ENCODE results near the gene CRTAC1. TPM values are rescaled to one million over a fixed set of nuclear protein-coding genes. Genes with fewer than 3 reads are reported as not detected.

The CRTAC1 gene
- total RNA-seq, 1 experiment from 2014 or later = 0.20 TPM

DNA sequence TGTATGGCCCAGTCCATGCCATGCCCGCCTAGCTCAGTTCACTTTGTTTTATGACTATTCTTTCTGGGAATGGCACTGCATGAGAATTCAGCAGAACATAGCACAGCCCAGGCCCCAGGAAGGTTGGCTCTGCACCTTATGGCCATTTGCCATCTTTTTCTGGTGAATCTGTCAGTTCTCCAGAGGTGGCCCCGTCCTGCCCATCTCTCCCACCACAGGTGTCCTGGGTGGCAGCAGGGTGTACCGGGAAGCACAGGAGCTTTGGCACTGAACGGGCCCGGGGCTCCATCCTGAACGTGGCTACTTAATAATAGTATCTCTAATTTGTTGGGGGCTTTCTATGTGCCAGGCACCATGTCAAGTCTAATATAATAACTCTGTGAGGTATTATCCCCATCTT lies 156.1 kb downstream of the CRTAC1 start:
- no peak overlapping the region for H3K4me3 ChIP-seq (replicated peaks in 1 of 2; ENCODE audit: low read depth in 1 of 2, low read length in 2 of 2)
- CTCF ChIA-PET = interaction anchor here (1.1 kb wide), 1 partner anchor 82 kb away, joined by 3 read pairs; no protein-coding TSS in a partner anchor
- H4K20me1 ChIP-seq (ENCODE audit: insufficient read depth) = no peaks in the 10 kb centered on the region
- ATAC-seq = no peak
- H3K9me2 ChIP-seq (ENCODE audit: insufficient read depth) = no peaks in the 10 kb centered on the region
- RAD21 ChIA-PET (ENCODE audit: low non-redundant PET in 1 of 2, low total read pairs in 2 of 2, uncharacterized antibody in 2 of 2, unreplicated experiment in 2 of 2) = no interaction called here
- H2AFZ ChIP-seq (ENCODE audit: low read depth, low read length, poor library complexity, severe bottlenecking) = no peak overlapping the region
- no peaks in the 10 kb centered on the region for H3K36me3 ChIP-seq (ENCODE audit: control insufficient read depth in 1 of 2, insufficient read depth in 2 of 2, low read length in 2 of 2)
- H3K27ac ChIP-seq (ENCODE audit: low read depth, low read length) = no peak overlapping the region
- no TSS peak for BruUV-seq (replicated peaks)
- intact Hi-C loops (cut with micrococcal nuclease) = no loop called here
- H3K9me3 ChIP-seq (ENCODE audit: control insufficient read depth in 1 of 2, insufficient read depth in 1 of 2, low read depth in 1 of 2, low read length in 2 of 2) = no peaks in the 10 kb centered on the region
- H3K79me2 ChIP-seq (ENCODE audit: insufficient read depth, low read length) = no peaks in the 10 kb centered on the region
- no peak overlapping the region for H3K4me2 ChIP-seq (ENCODE audit: low read length)
- H3K4me1 ChIP-seq (ENCODE audit: control insufficient read depth in 1 of 2, insufficient read depth in 2 of 2, low read length in 2 of 2) = peaks cover 3 to 10% of the 10 kb centered on the region in 2 experiments; a peak in 3 of 4 replicates
- no peaks in the 10 kb centered on the region; the same call in 1 of the 2 replicates for H3K27me3 ChIP-seq (ENCODE audit: insufficient read depth, low read length)
- TF ChIP-seq ELF1 (IDR thresholded peaks at IDR 0.05; ENCODE audit: borderline replicate concordance, low read depth) (no peak), YY1 (IDR thresholded peaks at IDR 0.05; ENCODE audit: extremely low read depth, insufficient replicate concordance, low read depth, low read length) (no peak), CEBPB (IDR thresholded peaks at IDR 0.05; ENCODE audit: low read depth) (no peak), POLR2AphosphoS5 (IDR thresholded peaks at IDR 0.05; ENCODE audit: low read depth, low read length) (no peak)
- TF ChIP-seq, protein P1, sequence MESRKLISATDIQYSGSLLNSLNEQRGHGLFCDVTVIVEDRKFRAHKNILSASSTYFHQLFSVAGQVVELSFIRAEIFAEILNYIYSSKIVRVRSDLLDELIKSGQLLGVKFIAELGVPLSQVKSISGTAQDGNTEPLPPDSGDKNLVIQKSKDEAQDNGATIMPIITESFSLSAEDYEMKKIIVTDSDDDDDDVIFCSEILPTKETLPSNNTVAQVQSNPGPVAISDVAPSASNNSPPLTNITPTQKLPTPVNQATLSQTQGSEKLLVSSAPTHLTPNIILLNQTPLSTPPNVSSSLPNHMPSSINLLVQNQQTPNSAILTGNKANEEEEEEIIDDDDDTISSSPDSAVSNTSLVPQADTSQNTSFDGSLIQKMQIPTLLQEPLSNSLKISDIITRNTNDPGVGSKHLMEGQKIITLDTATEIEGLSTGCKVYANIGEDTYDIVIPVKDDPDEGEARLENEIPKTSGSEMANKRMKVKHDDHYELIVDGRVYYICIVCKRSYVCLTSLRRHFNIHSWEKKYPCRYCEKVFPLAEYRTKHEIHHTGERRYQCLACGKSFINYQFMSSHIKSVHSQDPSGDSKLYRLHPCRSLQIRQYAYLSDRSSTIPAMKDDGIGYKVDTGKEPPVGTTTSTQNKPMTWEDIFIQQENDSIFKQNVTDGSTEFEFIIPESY (IDR thresholded peaks at IDR 0.05; ENCODE audit: extremely low read depth, insufficient replicate concordance, low read length) = no peak
- TF ChIP-seq, protein P2, sequence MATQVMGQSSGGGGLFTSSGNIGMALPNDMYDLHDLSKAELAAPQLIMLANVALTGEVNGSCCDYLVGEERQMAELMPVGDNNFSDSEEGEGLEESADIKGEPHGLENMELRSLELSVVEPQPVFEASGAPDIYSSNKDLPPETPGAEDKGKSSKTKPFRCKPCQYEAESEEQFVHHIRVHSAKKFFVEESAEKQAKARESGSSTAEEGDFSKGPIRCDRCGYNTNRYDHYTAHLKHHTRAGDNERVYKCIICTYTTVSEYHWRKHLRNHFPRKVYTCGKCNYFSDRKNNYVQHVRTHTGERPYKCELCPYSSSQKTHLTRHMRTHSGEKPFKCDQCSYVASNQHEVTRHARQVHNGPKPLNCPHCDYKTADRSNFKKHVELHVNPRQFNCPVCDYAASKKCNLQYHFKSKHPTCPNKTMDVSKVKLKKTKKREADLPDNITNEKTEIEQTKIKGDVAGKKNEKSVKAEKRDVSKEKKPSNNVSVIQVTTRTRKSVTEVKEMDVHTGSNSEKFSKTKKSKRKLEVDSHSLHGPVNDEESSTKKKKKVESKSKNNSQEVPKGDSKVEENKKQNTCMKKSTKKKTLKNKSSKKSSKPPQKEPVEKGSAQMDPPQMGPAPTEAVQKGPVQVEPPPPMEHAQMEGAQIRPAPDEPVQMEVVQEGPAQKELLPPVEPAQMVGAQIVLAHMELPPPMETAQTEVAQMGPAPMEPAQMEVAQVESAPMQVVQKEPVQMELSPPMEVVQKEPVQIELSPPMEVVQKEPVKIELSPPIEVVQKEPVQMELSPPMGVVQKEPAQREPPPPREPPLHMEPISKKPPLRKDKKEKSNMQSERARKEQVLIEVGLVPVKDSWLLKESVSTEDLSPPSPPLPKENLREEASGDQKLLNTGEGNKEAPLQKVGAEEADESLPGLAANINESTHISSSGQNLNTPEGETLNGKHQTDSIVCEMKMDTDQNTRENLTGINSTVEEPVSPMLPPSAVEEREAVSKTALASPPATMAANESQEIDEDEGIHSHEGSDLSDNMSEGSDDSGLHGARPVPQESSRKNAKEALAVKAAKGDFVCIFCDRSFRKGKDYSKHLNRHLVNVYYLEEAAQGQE (IDR thresholded peaks at IDR 0.05; ENCODE audit: low read depth) = no peak
- H3K9ac ChIP-seq (ENCODE audit: low read length) = no peak overlapping the region
- no peak for DNase-seq (ENCODE audit: low read depth, low spot score)
- POLR2A ChIA-PET = no interaction called here

Data from HCT116 (cell line).